Activated T-cell treated with anti-CD3 and anti-CD28 coated beads for 24 hours (primary cell): ENCODE measurements around the gene ATP6AP1.
"Not testable (repeated sequence)": the region's sequence is repeated elsewhere in the genome, so short reads cannot be mapped to it uniquely, and the experiment has no call there.

Experiments
- DNase-seq: peaks from one replicate; pipeline ENCODE4 v3.0.0-alpha.2; 2020; ENCODE audit warnings: low read depth

Gene ATP6AP1

DNA sequence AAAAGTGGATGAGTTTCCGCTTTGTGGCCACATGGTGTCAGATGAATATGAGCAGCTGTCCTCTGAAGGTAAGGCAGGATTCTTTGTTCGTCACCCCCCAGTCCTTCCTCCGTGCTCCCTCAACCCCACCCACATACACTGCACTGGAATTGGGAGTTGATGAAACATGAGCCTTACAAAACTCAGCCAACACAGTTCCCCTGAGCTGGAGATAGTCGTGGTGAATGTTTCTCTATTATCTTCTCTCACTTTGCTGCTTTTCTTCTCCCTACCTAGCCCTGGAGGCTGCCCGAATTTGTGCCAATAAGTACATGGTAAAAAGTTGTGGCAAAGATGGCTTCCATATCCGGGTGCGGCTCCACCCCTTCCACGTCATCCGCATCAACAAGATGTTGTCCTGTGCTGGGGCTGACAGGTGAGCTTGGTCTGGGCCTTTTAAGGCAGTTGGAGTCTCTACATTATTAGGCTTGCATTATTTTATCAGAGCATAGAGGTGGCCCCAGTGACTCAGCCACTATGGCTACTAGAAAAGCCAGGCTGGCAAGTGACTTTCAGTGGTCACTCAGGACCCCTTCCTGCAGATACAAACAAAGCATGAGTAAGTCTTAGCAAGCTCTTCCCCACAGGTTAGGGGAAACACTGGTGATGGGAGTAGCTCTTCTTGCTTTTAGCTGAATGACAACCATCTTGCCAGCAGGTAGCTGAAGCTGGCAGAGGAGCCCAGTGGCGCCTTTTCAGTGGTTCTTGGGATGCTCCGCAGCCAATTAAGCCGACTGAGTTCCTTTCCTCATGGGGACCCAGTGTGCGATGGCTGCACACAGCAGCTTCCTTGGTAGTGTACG lies 28.7 kb upstream of the ATP6AP1 start:
- DNase-seq: no peak

DNA sequence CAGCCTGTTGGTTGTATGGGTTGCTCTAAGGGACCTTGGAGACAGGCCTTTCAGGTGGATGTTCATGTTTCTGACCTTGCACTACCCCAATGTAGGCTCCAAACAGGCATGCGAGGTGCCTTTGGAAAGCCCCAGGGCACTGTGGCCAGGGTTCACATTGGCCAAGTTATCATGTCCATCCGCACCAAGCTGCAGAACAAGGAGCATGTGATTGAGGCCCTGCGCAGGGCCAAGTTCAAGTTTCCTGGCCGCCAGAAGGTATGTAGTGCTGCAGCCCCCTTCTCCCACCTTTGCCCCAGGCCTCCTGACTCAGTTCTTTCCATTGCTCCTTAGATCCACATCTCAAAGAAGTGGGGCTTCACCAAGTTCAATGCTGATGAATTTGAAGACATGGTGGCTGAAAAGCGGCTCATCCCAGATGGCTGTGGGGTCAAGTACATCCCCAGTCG lies 28.1 kb upstream of the ATP6AP1 start:
- not testable (repeated sequence) for DNase-seq

DNA sequence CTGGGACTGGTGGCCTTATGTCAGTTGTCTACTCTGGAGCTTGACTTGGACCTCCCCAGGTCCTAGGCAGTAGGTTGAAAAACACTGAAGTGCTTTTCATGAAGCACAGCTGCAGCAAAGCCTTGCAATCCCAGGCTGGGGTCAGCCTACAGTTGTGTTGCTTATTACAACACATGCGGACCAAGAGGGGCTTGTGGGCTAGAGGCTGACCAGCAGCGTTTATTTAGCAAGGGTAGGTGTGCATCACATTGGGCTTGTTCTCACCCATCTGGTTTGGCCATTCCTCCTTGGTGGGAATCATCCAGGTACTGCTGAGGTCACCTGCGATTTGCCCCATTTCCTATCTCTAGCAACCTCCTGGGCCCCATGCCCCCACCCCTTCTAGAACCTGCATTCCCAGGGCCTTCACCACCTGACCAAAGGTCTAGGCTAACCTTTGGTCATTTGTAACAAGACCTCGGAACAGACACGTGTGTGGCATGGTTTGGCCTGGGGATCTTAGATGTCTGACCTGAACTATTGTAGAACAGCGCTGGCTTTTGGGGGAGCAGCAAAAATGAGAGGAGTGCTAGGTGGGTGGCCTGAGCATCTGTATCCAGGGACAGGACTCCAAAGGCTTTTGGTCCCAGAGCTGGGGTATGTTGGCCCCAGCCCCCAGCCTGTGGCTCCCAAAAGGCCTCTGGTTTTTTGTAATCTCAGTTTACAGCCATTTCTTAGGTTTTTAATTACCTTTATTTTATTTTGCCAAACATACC lies 27.3 kb upstream of the ATP6AP1 start:
- no peak for DNase-seq

DNA sequence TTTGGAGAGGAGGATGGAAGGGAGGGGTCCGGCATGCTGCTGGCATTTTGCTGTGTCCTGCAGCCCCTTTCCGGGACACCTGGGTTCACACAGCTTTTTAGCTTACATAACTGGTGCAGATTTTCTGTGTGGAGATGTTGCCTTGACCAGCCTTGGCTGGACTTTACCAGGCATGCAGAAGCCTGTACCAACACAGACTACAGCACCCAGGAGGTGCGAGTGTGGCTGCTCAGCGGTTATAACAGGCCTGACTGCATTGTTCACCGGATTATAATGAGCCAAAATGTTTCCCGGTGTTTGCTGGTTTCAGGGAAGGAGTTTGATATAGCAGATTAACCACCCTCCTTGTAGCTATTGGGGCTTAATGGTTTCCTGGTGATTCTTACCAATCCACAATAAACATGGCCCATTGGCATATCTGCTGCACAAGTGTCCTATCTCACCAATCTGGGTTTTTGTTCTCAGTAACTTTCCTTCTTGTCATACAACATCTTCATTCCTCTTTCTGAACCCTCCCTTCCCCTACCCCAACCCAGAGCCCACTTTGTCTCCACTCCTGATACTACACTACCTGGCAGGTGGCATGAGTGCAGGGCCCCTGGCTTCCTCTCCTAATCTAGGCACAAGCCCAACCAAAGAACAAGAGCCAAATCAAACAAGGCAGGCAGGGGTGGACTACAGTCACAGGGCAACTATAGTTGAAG lies 26.4 kb upstream of the ATP6AP1 start:
- DNase-seq: no peak

DNA sequence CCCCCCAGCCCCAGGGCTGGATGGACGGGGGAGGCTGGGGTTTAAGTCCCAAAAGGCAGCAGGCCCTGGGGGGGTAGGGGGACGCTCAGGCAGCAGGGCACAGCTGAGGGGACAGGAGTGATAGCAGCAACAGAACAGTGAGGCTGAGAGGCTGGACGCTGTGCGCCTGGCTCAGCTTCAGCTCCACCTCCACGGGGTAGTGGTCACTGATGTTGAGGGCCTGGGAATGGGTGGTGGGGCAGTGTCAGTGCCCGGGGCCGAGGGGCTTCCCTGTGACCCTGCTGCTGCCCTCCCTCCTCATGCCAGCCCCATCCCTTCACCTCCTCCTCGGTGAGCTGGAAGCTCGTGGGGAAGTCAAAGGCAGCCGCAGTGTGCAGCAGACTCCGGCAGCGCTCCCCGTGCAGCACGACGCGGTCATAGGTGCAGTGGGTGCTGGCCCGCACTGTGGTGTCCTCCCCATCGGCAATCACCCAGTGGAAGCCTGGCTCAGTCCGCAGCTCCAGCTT lies 25.8 kb upstream of the ATP6AP1 start:
- DNase-seq: no peak

DNA sequence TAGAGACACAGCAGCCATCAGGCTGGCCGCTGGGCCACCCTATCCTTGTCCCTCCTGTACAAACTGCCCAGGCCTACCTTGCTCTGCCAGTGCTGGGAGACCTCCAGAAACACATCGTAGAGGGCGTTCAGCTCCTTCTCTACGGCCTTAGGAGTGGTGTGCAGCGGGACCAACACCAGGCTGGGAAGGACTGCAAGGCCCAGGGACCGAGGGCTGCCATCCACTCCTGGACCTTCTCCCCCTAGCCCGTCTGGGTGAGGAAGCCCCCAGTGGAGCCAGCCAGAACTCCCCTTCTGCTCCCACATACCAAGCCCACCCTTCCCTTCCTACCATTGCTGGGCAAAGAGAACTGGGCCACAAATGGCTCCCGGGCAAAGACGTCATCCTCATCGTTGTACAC lies 25.3 kb upstream of the ATP6AP1 start:
- DNase-seq: no peak

DNA sequence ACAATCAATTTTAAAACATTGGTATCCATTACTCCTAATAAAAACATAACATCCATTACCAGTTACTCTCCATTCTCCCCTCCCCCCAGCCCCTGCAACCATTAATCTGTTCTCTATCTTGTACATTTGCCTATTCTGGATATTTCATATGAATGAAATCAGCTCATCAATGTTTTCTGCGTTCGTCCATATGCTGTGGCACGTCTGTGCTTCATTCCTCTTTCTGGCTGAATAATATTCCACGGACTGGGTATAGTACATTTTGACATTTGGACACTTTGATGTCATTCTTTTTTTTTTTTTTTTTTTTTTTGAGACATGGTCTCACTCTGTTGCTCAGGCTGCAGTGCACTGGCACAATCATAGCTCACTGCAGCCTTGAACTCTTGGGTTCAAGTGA lies 24.6 kb upstream of the ATP6AP1 start:
- no peak for DNase-seq

DNA sequence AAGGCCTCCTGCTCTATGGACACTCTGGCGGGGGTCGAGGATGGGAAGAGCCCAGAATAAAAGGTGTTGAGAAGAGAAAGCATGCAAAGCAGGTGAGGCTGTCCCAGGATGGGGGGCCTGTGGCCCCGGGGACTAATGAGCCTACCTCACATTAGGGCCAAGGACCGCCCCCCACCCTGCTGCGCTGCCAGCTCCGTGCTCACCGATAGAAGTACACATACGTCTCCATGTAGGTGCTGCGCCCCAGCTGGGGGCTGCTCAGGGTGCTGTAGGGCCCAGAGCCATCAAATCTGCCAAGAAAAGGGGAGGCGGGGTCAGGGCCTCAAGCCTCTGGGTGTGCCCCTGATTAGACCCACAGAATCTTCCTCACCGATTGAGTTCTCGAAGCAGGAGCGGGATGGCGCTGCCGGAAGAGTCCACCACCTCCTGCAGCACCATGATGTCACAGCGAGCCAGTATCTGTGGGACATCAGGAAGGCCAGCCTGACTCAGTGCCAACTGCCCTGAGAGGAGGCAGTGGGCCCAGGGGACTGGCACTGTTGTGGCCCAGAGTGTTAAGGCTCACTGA lies 23.8 kb upstream of the ATP6AP1 start:
- DNase-seq: no peak

DNA sequence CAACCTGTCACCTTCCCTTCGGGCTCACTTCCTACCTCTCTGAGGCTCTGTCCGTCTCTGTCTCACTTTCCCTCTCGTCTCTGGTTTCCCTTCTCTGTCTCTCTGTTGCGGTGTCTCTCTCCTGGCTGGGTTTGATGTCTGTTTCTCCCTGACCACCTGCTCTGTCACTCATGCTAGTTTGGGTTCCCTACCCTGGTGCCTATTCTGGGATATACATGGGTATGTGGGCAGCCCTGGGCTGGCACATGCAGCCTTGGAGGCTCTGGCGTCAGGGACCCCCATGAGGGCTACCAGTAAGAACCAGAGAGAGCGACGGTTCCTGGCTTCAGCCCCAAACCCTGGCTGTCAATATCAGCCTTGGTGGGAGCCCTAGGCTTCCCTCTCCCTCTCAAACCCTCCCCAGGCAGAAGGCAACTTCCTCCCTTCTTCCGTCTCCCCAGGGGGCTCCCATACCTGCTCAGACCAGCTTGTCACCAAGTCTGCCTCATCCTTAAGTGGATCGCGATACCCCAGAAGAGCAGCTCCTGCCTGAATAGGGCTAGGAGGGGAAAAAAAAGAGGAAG lies 19.7 kb upstream of the ATP6AP1 start:
- DNase-seq: no peak

DNA sequence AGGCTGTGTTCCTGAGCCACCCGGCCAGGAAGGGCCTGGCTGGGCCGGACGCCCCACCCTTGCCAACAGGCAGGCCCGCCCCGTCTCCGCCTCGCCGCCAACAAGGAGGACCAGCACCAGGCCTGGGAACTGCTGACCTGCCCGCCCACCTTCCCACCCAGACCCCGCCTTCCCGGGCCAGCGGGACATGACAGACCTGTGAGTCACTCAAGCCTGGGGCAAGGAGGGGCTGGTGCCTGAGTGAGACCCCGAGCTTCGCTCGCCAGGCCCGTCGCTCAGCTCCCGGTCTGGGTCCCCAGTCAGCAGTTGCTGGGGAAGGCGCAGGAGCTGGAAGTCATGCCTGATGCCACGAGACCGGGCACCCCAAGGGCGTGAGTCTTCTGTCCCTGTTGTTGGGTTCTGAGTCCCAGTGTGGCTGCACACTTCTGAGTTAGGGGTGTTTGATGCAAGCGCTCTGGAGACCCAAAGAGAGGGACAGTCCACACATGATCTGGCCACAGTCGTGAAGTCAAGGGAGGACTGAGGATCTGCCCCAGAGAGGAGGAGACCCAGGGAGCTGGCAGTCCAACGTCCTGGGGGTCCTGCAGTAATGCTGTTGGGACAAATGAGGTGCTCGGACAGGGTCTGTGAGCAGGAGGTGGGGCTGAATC lies 19.1 kb upstream of the ATP6AP1 start, which contains the start of gene DNASE1L1:
DNASE1L1 (minus strand) TSS at position 33 of the 650 bp plus-strand sequence. CDS start 3,686 bp downstream, outside the sequence.
- no peak for DNase-seq

DNA sequence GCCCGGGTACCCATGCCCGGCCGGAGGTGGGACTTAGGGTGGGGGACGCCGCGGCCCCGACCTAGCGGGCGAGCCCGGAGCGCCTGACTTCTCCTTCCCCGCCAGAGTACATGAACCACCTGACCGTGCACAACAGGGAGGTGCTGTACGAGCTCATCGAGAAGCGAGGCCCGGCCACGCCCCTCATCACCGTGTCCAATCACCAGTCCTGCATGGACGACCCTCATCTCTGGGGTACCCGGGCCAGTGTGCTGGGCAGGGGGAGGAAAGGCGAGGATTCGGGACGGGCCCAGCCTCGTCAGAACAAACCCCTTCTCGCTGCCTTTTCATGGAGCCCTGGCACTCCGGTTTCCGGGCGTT lies 16.5 kb upstream of the ATP6AP1 start:
- DNase-seq: peak; percentile 53

DNA sequence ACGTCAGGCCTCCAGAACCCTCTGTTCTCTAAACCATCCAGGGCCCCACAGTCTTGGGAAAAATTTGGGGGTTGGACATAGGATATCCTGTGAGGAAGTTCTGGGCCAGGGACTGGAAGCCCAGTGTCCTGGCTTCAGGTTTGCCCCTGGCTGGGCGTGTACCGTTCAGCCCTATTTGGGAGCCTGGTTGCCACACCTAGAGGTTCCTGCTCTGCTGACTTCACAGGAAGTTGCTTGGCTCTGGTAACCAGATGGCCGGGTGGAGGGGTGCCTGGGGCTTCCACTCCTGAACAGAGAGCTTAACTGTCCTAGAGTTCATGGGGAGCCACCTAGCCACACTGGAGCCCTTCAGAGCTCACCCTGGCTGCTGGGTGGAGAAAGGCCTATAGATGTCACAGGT lies 16.0 kb upstream of the ATP6AP1 start:
- no peak for DNase-seq

DNA sequence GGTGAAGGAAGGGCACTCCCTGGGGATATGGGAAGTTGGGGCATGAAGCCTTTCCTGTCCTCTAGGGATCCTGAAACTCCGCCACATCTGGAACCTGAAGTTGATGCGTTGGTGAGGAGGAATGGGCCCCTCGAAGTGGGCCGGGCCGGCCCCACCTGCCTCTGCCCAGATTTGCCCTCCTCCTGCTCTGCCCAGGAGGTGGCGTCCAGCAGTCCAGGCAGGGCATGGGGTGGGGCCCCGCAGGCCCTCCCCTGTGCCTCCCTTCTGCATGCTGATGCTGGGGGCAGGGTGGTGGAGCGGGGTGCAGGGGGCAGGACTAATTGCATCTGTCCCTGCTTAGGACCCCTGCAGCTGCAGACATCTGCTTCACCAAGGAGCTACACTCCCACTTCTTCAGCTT lies 15.3 kb upstream of the ATP6AP1 start:
- no peak for DNase-seq

DNA sequence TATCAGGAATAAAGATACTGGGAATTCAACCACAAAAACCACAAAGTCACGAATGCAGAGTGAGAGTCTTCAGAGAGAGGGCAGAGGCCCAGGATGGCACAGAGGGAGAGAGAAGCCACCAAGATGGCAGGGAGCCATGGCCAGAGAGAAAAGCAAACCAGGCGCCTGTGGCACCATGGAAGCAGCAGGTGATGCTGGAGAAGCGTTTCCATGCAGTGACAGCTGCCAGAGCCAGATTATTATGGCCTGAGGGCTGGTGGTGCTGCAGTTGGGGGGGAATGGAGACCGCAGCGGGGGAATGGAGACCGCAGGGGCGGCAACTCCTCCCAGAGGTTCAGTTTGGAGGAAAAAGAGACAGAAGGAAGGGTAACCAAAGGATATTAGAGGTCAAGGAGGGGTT lies 11.3 kb upstream of the ATP6AP1 start:
- no peak for DNase-seq

DNA sequence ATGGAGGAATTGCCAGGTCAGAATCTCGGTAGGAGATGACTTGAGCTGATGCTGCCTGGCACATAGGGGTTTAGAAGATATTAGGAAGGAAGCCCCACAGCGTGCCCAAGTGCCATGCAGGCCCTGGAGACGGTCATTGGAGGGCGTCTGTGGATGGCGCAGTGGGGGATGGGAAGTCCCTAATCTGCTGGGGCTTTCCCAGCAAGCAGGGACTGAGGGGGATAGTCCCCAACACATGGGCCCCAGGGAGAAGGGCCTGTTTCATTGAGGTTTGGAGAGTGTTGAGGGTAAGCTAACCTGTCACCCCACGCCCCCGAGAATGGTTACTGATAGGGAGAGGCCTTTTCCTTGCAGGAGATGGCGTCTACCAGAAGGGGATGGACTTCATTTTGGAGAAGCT lies 9.3 kb upstream of the ATP6AP1 start:
- DNase-seq: no peak

DNA sequence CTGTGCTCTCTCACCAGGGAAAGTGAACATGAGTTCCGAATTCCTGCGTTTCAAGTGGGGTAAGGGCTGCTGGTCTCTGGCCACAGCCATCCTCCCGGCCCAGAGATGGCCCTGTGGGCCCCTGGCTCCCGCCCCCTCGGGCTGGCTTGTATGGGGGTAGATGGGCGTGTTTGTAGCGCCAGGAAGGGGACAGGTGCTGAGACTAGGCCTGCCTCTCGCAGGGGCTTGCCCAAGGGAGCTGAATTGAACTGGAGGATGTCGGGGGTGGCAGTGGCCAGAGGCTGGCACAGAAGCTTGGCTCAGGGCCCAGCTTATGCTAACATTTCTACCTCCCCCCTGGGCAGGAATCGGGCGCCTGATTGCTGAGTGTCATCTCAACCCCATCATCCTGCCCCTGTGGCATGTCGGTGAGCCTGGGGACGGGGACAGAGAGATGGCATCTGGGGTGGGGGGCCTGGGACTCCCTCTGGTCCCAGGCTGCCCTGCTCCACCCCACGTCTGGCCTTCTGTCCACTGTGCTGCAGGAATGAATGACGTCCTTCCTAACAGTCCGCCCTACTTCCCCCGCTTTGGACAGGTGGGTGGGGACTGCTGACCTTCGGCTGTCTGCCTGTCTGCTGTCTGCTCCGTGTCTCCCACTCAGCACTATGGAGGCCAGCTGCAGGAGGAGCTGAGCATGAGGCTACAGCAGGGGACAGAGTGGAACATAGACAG lies 8.6 kb upstream of the ATP6AP1 start:
- DNase-seq: no peak

DNA sequence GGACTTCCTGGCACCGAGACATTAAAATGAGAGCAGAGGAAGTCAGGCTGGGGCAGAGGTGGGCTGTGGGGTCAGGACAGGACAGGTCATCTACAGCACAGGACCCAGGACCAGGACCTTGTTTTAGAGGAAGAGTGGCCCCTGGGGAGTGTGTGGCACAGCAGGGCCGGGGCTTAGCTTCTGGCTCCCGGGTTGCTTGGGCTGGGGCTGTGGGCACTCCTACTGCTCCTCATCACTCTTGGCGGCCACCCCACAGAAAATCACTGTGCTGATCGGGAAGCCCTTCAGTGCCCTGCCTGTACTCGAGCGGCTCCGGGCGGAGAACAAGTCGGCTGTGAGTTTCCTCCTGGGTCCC lies 8.1 kb upstream of the ATP6AP1 start:
- no peak for DNase-seq

DNA sequence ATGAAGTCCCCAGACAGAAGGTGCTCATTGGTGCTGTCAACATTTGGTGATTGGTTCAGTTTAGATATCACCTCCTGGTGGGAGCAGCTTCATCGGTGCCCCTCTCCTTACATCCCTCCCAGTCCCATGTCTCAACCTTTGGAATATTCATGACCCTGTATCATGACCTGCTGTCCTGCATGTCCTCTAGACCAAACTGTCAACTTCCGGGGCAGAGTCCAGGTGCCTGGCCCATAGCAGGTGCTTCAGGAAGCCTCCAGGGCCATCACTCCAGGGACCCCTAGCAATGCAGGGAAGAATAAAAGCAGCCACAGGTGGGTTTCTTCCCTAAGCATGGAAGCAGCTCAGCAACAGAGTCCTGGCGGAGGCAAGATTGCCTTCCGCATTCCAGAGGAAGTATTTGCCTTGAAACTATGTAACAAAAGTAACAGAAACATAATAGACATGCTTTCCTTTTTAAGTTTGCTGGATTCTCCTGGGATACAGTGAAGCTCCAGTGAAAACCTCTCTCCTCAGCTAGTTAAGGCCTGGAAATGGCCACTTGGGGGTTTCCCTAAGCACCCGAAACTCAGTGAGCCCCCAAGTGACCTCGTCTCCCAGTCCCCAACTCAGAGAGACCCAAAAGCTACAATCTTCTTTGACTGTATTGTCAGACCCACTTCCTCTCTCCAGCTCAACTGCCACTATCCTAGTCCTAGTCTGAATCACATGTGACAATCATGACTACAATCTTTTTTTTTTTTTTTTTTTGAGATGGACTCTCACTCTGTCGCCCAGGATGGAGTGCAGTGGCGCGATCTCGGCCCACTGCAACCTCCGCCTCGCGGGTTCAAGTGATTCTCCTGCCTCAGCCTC lies 1.3 kb upstream of the ATP6AP1 start:
- DNase-seq: no peak

DNA sequence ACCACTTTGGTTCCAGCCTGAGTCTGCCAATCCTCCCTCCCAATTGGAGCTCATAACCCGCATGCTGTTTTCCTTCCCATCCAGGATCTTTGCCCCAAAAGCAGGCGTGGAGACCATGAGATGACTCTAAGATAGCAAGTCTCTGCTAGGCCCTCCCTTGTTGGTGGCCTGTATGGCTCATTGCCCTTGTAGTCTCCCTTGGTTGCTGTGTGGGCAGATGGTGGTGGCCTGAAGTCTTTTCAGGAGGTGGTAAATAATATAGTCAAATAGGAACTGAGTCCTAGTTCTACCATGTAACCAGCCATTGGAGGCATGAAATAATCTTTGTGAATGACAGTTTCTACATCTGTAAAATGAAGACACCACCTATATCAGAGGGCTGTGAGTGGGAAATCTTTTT lies 1.2 kb downstream of the ATP6AP1 start:
- no peak for DNase-seq

DNA sequence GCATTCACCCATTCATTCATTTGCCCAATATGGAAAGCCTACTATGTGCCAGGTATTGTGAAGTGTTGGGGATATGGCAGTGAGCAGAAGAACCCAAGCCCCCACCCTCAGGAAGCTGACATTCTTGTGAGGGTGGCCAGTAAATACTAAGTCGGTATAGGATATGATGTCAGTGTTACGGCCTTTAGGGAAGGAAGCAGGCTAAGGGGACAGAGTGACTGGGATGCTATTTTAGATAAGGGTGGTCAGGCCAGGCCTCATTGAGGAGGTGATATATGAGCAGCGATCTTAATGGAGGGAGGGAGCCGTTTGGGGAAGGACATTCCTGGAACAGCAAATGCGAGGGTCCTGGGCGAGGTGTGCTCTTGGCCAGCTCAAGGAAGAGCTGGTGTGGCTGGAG lies 2.0 kb downstream of the ATP6AP1 start:
- DNase-seq: no peak
